Stimulated activated CD4-positive, alpha-beta T cell treated with anti-CD3 and anti-CD28 coated beads, Interleukin-2, amount 100 ng/mL, for 48 hours (primary cell): ENCODE results near the gene ADGRG6.
"Not testable (repeated sequence)": the region's sequence is repeated elsewhere in the genome, so short reads cannot be mapped to it uniquely, and the experiment has no call there.

Source experiments
- DNase-seq, 2 donors: peaks; one replicate each; pipeline ENCODE4 v3.0.0-alpha.2; 2020

Gene ADGRG6

GRCh38 chr6:142323377-142323776, 21.6 kb downstream of the ADGRG6 start:
- DNase-seq, result no peak

GRCh38 chr6:142324111-142324510, 22.3 kb downstream of the ADGRG6 start:
- no peak for DNase-seq

GRCh38 chr6:142325111-142325510, 23.3 kb downstream of the ADGRG6 start:
- DNase-seq, result no peak

- DNase-seq, result no peak
Observed at GRCh38 chr6:142326540-142326939, 24.7 kb downstream of the ADGRG6 start.

GRCh38 chr6:142328070-142328469, 26.3 kb downstream of the ADGRG6 start:
- DNase-seq, result no peak

- DNase-seq, result no peak
Observed at GRCh38 chr6:142329486-142330113, 27.8 kb downstream of the ADGRG6 start.

- DNase-seq, result no peak
Observed at GRCh38 chr6:142331075-142331551, 29.3 kb downstream of the ADGRG6 start.

GRCh38 chr6:142331601-142332000, 29.8 kb downstream of the ADGRG6 start:
- DNase-seq, result no peak

GRCh38 chr6:142332393-142333098, 30.7 kb downstream of the ADGRG6 start:
- DNase-seq, result no peak

- DNase-seq, result no peak
Observed at GRCh38 chr6:142333431-142333830, 31.6 kb downstream of the ADGRG6 start.

GRCh38 chr6:142334294-142334693, 32.5 kb downstream of the ADGRG6 start:
- DNase-seq, result no peak

- no peak for DNase-seq
Observed at GRCh38 chr6:142335415-142335814, 33.6 kb downstream of the ADGRG6 start.

- no peak for DNase-seq
Observed at GRCh38 chr6:142336183-142336582, 34.4 kb downstream of the ADGRG6 start.

- DNase-seq, result no peak
Observed at GRCh38 chr6:142336787-142337186, 35.0 kb downstream of the ADGRG6 start.

- no peak for DNase-seq
Observed at GRCh38 chr6:142339113-142339512, 37.3 kb downstream of the ADGRG6 start.

GRCh38 chr6:142339968-142340658, 38.3 kb downstream of the ADGRG6 start:
- no peak for DNase-seq

GRCh38 chr6:142341855-142342330, 40.1 kb downstream of the ADGRG6 start:
- no peak for DNase-seq

GRCh38 chr6:142342986-142343385, 41.2 kb downstream of the ADGRG6 start:
- DNase-seq, result no peak

GRCh38 chr6:142343938-142344337, 42.1 kb downstream of the ADGRG6 start:
- no peak for DNase-seq

- DNase-seq, result no peak
Observed at GRCh38 chr6:142345261-142345660, 43.5 kb downstream of the ADGRG6 start.

- not testable (repeated sequence) for DNase-seq
Observed at GRCh38 chr6:142346166-142346565, 44.4 kb downstream of the ADGRG6 start.

GRCh38 chr6:142349215-142349823, 47.5 kb downstream of the ADGRG6 start:
- DNase-seq, result no peak

GRCh38 chr6:142350309-142350708, 48.5 kb downstream of the ADGRG6 start:
- no peak for DNase-seq
